Liver (tissue), 9 donors: ENCODE results near the gene CDA. TPM values are rescaled to one million over a fixed set of nuclear protein-coding genes. Genes with fewer than 3 reads are reported as not detected.
A peak's percentile ranks its signal among the peaks of the same experiment; 100 is the strongest.

ENCODE experiments used
- DNase-seq: peaks from one replicate; pipeline ENCODE4 v3.0.0-alpha.2; 2017; ENCODE audit warnings: low spot score
- H3K27ac ChIP-seq, 2 donors: one replicate each; pipeline ENCODE4 v1.7.0; 2013; ENCODE audit warnings: inconsistent platforms in 2 of 2, low read length in 2 of 2, control low read depth in 1 of 2, low read depth in 1 of 2, mild to moderate bottlenecking in 1 of 2
- H3K27me3 ChIP-seq, 4 donors: one replicate each; pipeline versions ENCODE4 v1.6.1 to v1.7.0; 2013; ENCODE audit warnings: low read length in 3 of 4, inconsistent platforms in 1 of 4, mild to moderate bottlenecking in 1 of 4, moderate library complexity in 1 of 4; ENCODE audit not compliant: control insufficient read depth in 4 of 4, insufficient read depth in 4 of 4
- H3K36me3 ChIP-seq, 4 donors: one replicate each; pipeline versions ENCODE4 v1.6.1 to v1.7.0; 2013; ENCODE audit warnings: low read length in 3 of 4, mild to moderate bottlenecking in 3 of 4, low read depth in 1 of 4, moderate library complexity in 1 of 4; ENCODE audit not compliant: control insufficient read depth in 4 of 4, insufficient read depth in 3 of 4
- H3K4me1 ChIP-seq, 4 donors: one replicate each; pipeline versions ENCODE4 v1.6.1 to v1.7.0; 2013; ENCODE audit warnings: low read length in 3 of 4, mild to moderate bottlenecking in 3 of 4, moderate library complexity in 1 of 4; ENCODE audit not compliant: control insufficient read depth in 4 of 4, insufficient read depth in 4 of 4
- H3K4me3 ChIP-seq, 3 donors: one replicate each; pipeline versions ENCODE4 v1.6.1 to v1.7.0; 2013; ENCODE audit warnings: low read length in 3 of 3, control low read depth in 1 of 3, low read depth in 1 of 3, mild to moderate bottlenecking in 1 of 3
- H3K9ac ChIP-seq, 2 donors: one replicate each; pipeline ENCODE4 v1.7.0; 2013; ENCODE audit warnings: low read length in 2 of 2, mild to moderate bottlenecking in 2 of 2, moderate library complexity in 2 of 2, control low read depth in 1 of 2, low read depth in 1 of 2
- H3K9me3 ChIP-seq, 4 donors: one replicate each; pipeline versions ENCODE4 v1.6.1 to v1.7.0; 2013; ENCODE audit warnings: low read length in 3 of 4; ENCODE audit not compliant: control insufficient read depth in 4 of 4
- CTCF ChIP-seq: fragments of 150-350 bp; IDR thresholded peaks from 2 replicates; pipeline ENCODE4 v1.5.1; 2017; ENCODE audit warnings: improper control_type of control experiment, low read depth, low read length; ENCODE audit not compliant: missing input control
- EGR1 ChIP-seq, 2 donors: IDR thresholded peaks; 2 replicates each; pipeline ENCODE4 v1.6.1; 2016 to 2018; ENCODE audit warnings: antibody characterized with exemption in 2 of 2, low read depth in 2 of 2
- FOXA1 ChIP-seq: IDR thresholded peaks from 2 replicates; pipeline ENCODE4 v1.6.1; 2016; ENCODE audit warnings: antibody characterized with exemption
- FOXA2 ChIP-seq: IDR thresholded peaks from 2 replicates; pipeline ENCODE4 v1.6.1; 2016; ENCODE audit warnings: antibody characterized with exemption
- GABPA ChIP-seq, 2 donors: IDR thresholded peaks in 1 of 2; conservative IDR thresholded peaks in 1 of 2; 2 replicates each; pipeline ENCODE4 v1.6.1; 2016; ENCODE audit warnings: antibody characterized with exemption in 2 of 2, mild to moderate bottlenecking in 1 of 2, moderate library complexity in 1 of 2
- HNF4G ChIP-seq: IDR thresholded peaks from 2 replicates; pipeline ENCODE4 v1.6.1; 2016; ENCODE audit warnings: antibody characterized with exemption
- MAX ChIP-seq: IDR thresholded peaks from 2 replicates; pipeline ENCODE4 v1.6.1; 2016; ENCODE audit warnings: antibody characterized with exemption
- NR2F2 ChIP-seq: IDR thresholded peaks from 2 replicates; pipeline ENCODE4 v1.6.1; 2016; ENCODE audit warnings: antibody characterized with exemption
- RAD21 ChIP-seq, 2 donors: IDR thresholded peaks; 2 replicates each; pipeline ENCODE4 v1.6.1; 2016; ENCODE audit warnings: antibody characterized with exemption in 2 of 2, mild to moderate bottlenecking in 2 of 2
- REST ChIP-seq: IDR thresholded peaks from 2 replicates; pipeline ENCODE4 v1.6.1; 2016; ENCODE audit warnings: antibody characterized with exemption, mild to moderate bottlenecking
- RXRA ChIP-seq, 2 donors: IDR thresholded peaks; 2 replicates each; pipeline ENCODE4 v1.6.1; 2017 to 2018; ENCODE audit warnings: antibody characterized with exemption in 2 of 2, mild to moderate bottlenecking in 1 of 2
- TAF1 ChIP-seq: conservative IDR thresholded peaks from 2 replicates; pipeline ENCODE4 v1.6.1; 2016; ENCODE audit warnings: antibody characterized with exemption, mild to moderate bottlenecking
- YY1 ChIP-seq: IDR thresholded peaks from 2 replicates; pipeline ENCODE4 v1.6.1; 2016; ENCODE audit warnings: antibody characterized with exemption, mild to moderate bottlenecking
- ZBTB33 ChIP-seq: IDR thresholded peaks from 2 replicates; pipeline ENCODE4 v1.6.1; 2016; ENCODE audit warnings: antibody characterized with exemption
- WGBS: extraction: QIAGEN DNeasy Blood & Tissue Kit; methylation state at CpG from one replicate; pipeline ENCODE4 v1.1.7; 2013; 5-methylcytosine and 5-hydroxymethylcytosine counted together
- polyA plus RNA-seq, 2 donors: library from polyadenylated mRNA; stranded (reverse) in 1 of 2; unstranded in 1 of 2; fragments of 200-250 nt in 1 of 2; fragments of >200 nt in 1 of 2; fragmentation: Nextera tagmentation in 1 of 2; extraction: Ambion mirVana in 1 of 2; gene quantifications; one replicate each; pipeline versions ENCODE4 v1.2.1 to v1.2.3, GENCODE V29; 2013 to 2015
- total RNA-seq, 2 donors: library from RNA; depleted of rRNA; stranded (reverse); fragments of >200 nt; gene quantifications; one replicate each; pipeline ENCODE4 v1.2.3, GENCODE V29; 2014
- donor health status: healthy.
- donor health status: healthy.
- donor health status: healthy.
- donor health status: healthy.
- donor health status: healthy.

Gene CDA
- total and polyA plus RNA-seq, 4 donors, result 0.42 to 38.9 (median 16.9) TPM

- Histone ChIP-seq H3K4me1 (peaks cover 2 to 16% (median 9%) of the 10 kb centered on the region in 4 donors), H3K4me3 (no peak overlapping the region), H3K9me3 (no peaks in the 10 kb centered on the region), H3K27me3 (no peaks in the 10 kb centered on the region), H3K36me3 (peaks cover 3 to 14% (median 14%) of the 10 kb centered on the region in 4 donors), H3K9ac (no peak overlapping the region), H3K27ac (peak overlapping the region; percentile 16 to 59)
- no peak for DNase-seq
- WGBS, result 55% methylated on average over 20 of the region's 20 CpGs
- TF ChIP-seq RXRA (IDR thresholded peaks at IDR 0.05) (no peak), TAF1 (no peak), NR2F2 (no peak), FOXA2 (no peak), FOXA1 (no peak), ZBTB33 (no peak), GABPA (IDR thresholded peaks at IDR 0.05 in 1 of 2, conservative IDR thresholded peaks at IDR 0.05 in 1 of 2) (no peak), YY1 (no peak), EGR1 (IDR thresholded peaks at IDR 0.05; ENCODE audit: low read depth in 2 of 2) (no peak), CTCF (no peak), MAX (no peak), HNF4G (no peak), REST (no peak), RAD21 (IDR thresholded peaks at IDR 0.05) (no peak)
Measured at GRCh38 chr1:20615946-20616846, 27.3 kb downstream of the CDA start.
